ENCODE results near the gene ATOSA.

The ATOSA gene

GRCh38 chr15:52681441-52681840 is 2.3 kb upstream of the ATOSA start:
- DNase-seq: no peak

- DNase-seq: no peak
Observed at GRCh38 chr15:52680761-52681160, 1.6 kb upstream of the ATOSA start.

- DNase-seq: no peak
Observed at GRCh38 chr15:52680041-52680391, 828 bp upstream of the ATOSA start.

GRCh38 chr15:52678468-52679231 is 538 bp downstream of the ATOSA start:
- peak; percentile 72 for DNase-seq

- peak; percentile 70 for DNase-seq
Observed at GRCh38 chr15:52677593-52678467, 1.4 kb downstream of the ATOSA start.

GRCh38 chr15:52674831-52675230 is 4.4 kb downstream of the ATOSA start:
- no peak for DNase-seq

GRCh38 chr15:52673734-52674133 is 5.5 kb downstream of the ATOSA start:
- DNase-seq: no peak

- no peak for DNase-seq
Observed at GRCh38 chr15:52673312-52673711, 5.9 kb downstream of the ATOSA start.

- no peak for DNase-seq
Observed at GRCh38 chr15:52672661-52673060, 6.5 kb downstream of the ATOSA start.

- DNase-seq: no peak
Observed at GRCh38 chr15:52670087-52670486, 9.1 kb downstream of the ATOSA start.

- DNase-seq: no peak
Observed at GRCh38 chr15:52668133-52668532, 11.1 kb downstream of the ATOSA start.

GRCh38 chr15:52667597-52667996 is 11.6 kb downstream of the ATOSA start:
- no peak for DNase-seq

GRCh38 chr15:52663536-52664294 is 15.5 kb downstream of the ATOSA start:
- no peak for DNase-seq

- DNase-seq: no peak
Observed at GRCh38 chr15:52661909-52662308, 17.3 kb downstream of the ATOSA start.

GRCh38 chr15:52660192-52660591 is 19.0 kb downstream of the ATOSA start:
- DNase-seq: no peak

GRCh38 chr15:52658955-52659354 is 20.2 kb downstream of the ATOSA start:
- peak; percentile 40 for DNase-seq

- no peak for DNase-seq
Observed at GRCh38 chr15:52657338-52657737, 21.9 kb downstream of the ATOSA start.

GRCh38 chr15:52656412-52656811 is 22.8 kb downstream of the ATOSA start:
- DNase-seq: no peak

- DNase-seq: no peak
Observed at GRCh38 chr15:52653431-52653964, 25.7 kb downstream of the ATOSA start.

- DNase-seq: no peak
Observed at GRCh38 chr15:52652984-52653383, 26.2 kb downstream of the ATOSA start.

- no peak for DNase-seq
Observed at GRCh38 chr15:52652286-52652685, 26.9 kb downstream of the ATOSA start.

- DNase-seq: peak; percentile 54
Observed at GRCh38 chr15:52651868-52652267, 27.3 kb downstream of the ATOSA start.

GRCh38 chr15:52651114-52651513 is 28.1 kb downstream of the ATOSA start:
- no peak for DNase-seq
